GM21825 (cell line): ENCODE results near the gene YPEL5.
"Not testable (repeated sequence)": the region's sequence is repeated elsewhere in the genome, so short reads cannot be mapped to it uniquely, and the experiment has no call there.

Experiments used
- ATAC-seq: cut with Tn5 transposase; IDR thresholded peaks from one replicate; pipeline ENCODE4 v1.9.1; 2021; ENCODE audit warnings: mild to moderate bottlenecking, moderate library complexity; ENCODE audit not compliant: unreplicated experiment

The YPEL5 gene

GRCh38 chr2:30136764-30137444 is 9.9 kb upstream of the YPEL5 start:
- no peak for ATAC-seq

- peak; percentile 70 for ATAC-seq
Measured at GRCh38 chr2:30139131-30139870, 7.5 kb upstream of the YPEL5 start.

DNA sequence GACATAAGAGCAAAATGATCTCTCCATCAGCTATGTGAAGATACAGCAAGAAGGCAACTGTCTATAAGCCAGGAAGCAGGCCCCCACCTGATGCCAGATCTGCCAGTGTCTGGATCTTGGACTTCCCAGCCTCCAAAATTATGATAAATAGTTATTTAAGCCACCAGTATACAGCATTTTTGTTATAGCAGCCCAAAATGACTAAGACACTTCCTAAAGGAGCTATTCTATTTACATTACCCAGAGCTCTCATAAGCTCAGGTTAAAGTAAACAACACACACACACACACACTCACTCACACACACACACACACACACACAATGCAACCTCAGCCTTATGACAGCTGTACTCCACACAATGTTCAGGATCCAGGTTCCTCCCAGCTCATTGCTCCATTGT is 5.7 kb upstream of the YPEL5 start:
- ATAC-seq, result no peak

GRCh38 chr2:30144260-30144659 is 2.5 kb upstream of the YPEL5 start:
- ATAC-seq, result no peak

GRCh38 chr2:30144951-30145350 is 1.9 kb upstream of the YPEL5 start:
- not testable (repeated sequence) for ATAC-seq

GRCh38 chr2:30145826-30146336 is 926 bp upstream of the YPEL5 start:
- no peak for ATAC-seq

- ATAC-seq, result peak; percentile 1
Measured at GRCh38 chr2:30147196-30147714, 448 bp downstream of the YPEL5 start.

GRCh38 chr2:30147715-30148610 is 1.2 kb downstream of the YPEL5 start:
- ATAC-seq, result peak; percentile 24

GRCh38 chr2:30148850-30149249 is 2.0 kb downstream of the YPEL5 start:
- no peak for ATAC-seq

DNA sequence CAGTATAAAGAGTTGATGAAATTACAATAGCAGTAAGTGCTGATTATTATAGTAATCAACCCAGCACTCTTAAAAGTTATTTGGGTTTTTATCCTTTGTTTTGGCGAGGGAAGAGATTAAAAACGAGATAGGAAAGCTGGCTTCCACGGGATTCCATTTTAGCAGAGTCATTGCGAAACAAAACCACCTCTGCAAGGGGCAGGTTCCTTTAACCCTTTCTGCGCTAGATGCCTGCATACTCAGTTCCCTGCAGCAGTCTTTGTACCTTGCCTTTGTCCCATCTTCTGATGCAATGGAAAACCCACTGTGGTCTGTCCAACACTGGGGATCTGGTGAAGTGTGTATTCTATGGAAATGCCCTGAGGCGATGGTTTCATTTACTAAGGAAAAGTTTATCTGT is 2.7 kb downstream of the YPEL5 start:
- ATAC-seq, result no peak

- ATAC-seq, result no peak
Measured at GRCh38 chr2:30149976-30150375, 3.2 kb downstream of the YPEL5 start.

DNA sequence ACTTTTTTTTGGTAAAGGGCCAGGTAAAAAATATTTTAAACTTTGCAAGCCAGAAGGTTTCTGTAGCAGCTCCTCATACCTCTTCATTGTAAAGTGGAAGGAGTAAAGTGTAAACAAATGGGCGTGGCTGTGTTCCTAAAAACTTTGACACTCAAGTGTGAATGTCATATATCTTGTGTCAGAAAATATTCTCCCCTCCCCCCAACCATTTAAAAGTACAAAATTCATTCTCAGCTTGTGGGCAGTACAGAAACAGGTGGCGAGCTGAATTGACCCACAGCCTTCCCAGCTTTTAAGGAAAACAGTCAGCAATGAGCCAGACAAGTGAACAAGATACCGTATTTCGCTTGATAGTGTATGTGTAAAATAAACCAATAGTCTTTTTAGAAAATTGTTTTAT is 4.0 kb downstream of the YPEL5 start:
- ATAC-seq, result no peak

DNA sequence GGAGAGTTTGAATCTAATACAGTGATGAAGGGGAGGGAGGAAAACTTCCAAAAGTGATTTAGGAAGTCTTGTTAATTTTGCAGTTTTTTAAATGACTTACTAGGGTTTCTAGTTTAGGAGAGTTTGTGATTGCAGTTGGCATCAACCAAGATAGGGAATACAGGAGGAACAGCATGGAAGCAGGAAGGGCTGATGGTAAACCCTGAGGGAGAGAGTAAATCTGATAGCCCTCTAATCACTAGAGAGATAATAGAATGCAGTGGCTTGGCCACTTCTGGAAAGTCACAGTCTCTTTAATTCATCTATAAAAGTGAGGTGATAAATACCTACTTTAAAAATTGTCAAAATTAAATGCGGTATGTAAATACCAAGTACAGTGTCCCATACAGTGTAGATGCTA is 5.6 kb downstream of the YPEL5 start:
- ATAC-seq, result no peak

GRCh38 chr2:30155202-30155601 is 8.4 kb downstream of the YPEL5 start:
- no peak for ATAC-seq

- ATAC-seq, result no peak
Measured at GRCh38 chr2:30155889-30156658, 9.3 kb downstream of the YPEL5 start.

DNA sequence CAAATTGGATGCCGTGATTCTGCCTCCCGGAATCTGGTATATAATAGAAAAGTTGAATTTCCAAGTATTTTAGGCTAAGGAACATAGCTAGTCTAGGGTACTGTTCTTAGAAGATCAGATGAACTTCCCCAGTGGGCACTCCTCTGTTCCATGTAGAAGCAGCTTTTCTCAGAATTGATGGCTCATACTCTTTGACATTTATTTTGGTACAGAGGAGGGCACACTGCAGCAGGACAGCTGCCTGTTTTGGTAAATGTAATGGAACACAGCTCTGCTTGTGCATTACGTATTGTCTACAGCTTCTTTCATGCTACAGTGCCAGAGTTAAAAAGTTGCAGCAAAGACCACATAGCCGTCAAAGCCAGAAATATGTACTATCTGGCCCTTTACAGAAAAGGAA is 10.8 kb downstream of the YPEL5 start:
- no peak for ATAC-seq

DNA sequence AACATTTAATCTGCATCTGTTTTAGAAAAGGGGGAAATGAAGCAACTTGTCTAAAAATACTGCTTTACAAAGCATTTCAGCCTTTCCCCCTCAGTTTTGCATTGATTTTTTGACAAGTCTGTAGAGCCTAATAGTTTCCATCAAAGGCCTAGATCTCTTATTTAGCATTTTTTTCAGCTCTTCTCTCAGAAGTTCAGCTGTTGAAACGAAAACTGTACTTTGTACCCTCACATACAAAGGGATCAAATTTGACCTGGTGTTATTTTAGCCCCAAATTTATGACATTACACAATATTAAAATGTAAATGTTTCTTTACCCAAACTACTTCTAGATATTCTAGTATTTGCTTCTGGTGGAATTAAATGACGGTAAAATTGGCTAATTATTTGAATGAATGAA is 13.0 kb downstream of the YPEL5 start:
- no peak for ATAC-seq

DNA sequence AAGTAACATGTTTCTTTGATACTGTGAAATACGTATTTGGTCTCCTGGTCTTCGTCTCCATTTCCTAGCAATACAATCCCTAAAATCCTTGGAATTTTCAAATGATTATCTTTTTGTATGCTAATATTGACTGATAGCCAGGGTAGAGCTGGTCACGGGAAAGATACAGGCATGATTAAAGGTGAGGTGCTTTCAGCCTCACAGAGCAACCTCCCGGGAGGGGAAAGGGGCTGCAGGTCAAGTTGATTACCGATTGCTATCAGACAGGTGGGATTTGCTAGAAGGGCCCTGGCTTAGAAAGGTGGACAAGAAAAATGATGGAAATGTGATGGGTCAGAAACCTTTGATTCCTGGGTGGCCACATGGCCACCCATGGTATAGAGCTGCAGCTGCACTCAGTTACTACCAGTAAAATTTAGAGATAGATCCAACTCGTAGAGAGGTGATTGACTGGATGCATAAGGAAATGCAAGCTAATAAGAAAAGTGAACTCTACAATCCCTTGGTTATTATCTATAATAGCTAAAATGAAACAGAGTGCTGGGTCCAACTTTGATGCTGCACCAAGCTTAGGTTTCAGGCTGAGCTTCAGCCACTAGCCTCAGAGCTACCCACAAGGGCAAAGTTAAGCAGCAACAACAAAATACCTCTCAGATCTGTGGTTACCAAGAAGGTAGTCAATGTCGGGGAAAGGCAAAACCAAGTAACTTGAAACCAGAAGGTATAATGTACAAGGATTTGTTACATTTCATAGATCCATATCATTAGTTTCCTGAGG is 15.3 kb downstream of the YPEL5 start:
- no peak for ATAC-seq

GRCh38 chr2:30162806-30163205 is 16.0 kb downstream of the YPEL5 start:
- ATAC-seq, result no peak
